ENCODE measurements around the gene PCSK1. TPM values are rescaled to one million over a fixed set of nuclear protein-coding genes. Genes with fewer than 3 reads are reported as not detected.

Gene PCSK1
- total and polyA plus RNA-seq, 2 of the 8 experiments (the other 6 are each of a cell fraction or from before 2014, with no cell fraction given) = 1.3 to 3.2 TPM

GRCh38 chr5:96478983-96479382 is 45.9 kb upstream of the PCSK1 start:
- H3K23me2 ChIP-seq (ENCODE audit: low read depth, low read length) = no peaks in the 10 kb centered on the region; the same call in 1 of the 2 replicates
- POLR2A ChIA-PET (ENCODE audit: partially characterized antibody) = no interaction called here
- no peak overlapping the region for H3K14ac ChIP-seq (ENCODE audit: insufficient read length)
- no peaks in the 10 kb centered on the region for H3K27me3 ChIP-seq (replicated peaks in 1 of 4; ENCODE audit: control insufficient read depth in 3 of 4, extremely low read depth in 1 of 4, insufficient read depth in 3 of 4, low read length in 3 of 4)
- H2BK12ac ChIP-seq (ENCODE audit: low read depth, low read length) = no peak overlapping the region
- no peak overlapping the region for H4K8ac ChIP-seq (ENCODE audit: extremely low read depth, insufficient read depth, low read length)
- H2AFZ ChIP-seq (ENCODE audit: low read length) = no peak overlapping the region
- H3K4me2 ChIP-seq (ENCODE audit: insufficient read depth in 1 of 2, low read depth in 2 of 2, low read length in 2 of 2) = no peak overlapping the region
- H2BK5ac ChIP-seq (ENCODE audit: low read depth, low read length) = no peak overlapping the region
- H4K20me1 ChIP-seq (replicated peaks in 1 of 2; ENCODE audit: control insufficient read depth in 1 of 2, insufficient read depth in 2 of 2, low read length in 2 of 2) = no peaks in the 10 kb centered on the region
- no peak overlapping the region for H4K5ac ChIP-seq (ENCODE audit: insufficient read length, low read depth, low read length)
- H3K9ac ChIP-seq (replicated peaks in 1 of 4; ENCODE audit: extremely low read depth in 1 of 4, low read depth in 3 of 4, low read length in 3 of 4) = no peak overlapping the region
- no peak overlapping the region for H3K56ac ChIP-seq (replicated peaks; ENCODE audit: insufficient read length, low read depth, low read length)
- DNase-seq (ENCODE audit: low read depth in 1 of 2, low spot score in 2 of 2) = no peak
- H3K4ac ChIP-seq (replicated peaks; ENCODE audit: insufficient read length, low read depth, low read length) = no peak overlapping the region
- no peak overlapping the region for H2BK20ac ChIP-seq (ENCODE audit: low read length)
- TF ChIP-seq EGR1 (IDR thresholded peaks at IDR 0.05; ENCODE audit: borderline replicate concordance, low read depth, low read length) (no peak), USF2 (IDR thresholded peaks at IDR 0.05; ENCODE audit: low read length) (no peak), RFX5 (IDR thresholded peaks at IDR 0.05; ENCODE audit: borderline replicate concordance, low read depth, low read length) (no peak), FOSL1 (IDR thresholded peaks at IDR 0.05; ENCODE audit: insufficient read depth, low read depth, low read length) (no peak)
- H3K36me3 ChIP-seq (ENCODE audit: control insufficient read depth in 2 of 4, insufficient read depth in 4 of 4, low read length in 3 of 4) = no peaks in the 10 kb centered on the region
- FAIRE-seq = no peak
- no peaks in the 10 kb centered on the region for H3K79me1 ChIP-seq (ENCODE audit: low read depth, low read length)
- no peak overlapping the region for H3K27ac ChIP-seq (ENCODE audit: low read depth, low read length)
- H3K4me1 ChIP-seq (replicated peaks in 1 of 4; ENCODE audit: control insufficient read depth in 3 of 4, insufficient read depth in 4 of 4, low read length in 3 of 4) = no peaks in the 10 kb centered on the region
- no peak overlapping the region for H2AK5ac ChIP-seq (ENCODE audit: low read depth, low read length)
- no peaks in the 10 kb centered on the region for H3K79me2 ChIP-seq (ENCODE audit: control insufficient read depth in 1 of 2, insufficient read depth in 2 of 2, low read length in 2 of 2)
- no peak overlapping the region for H3K18ac ChIP-seq (ENCODE audit: extremely low read depth, low read length)
- H3K23ac ChIP-seq (ENCODE audit: insufficient read length) = no peak overlapping the region
- no peak overlapping the region for H4K91ac ChIP-seq (replicated peaks; ENCODE audit: insufficient read length, low read length)
- no peaks in the 10 kb centered on the region for H3K9me3 ChIP-seq (ENCODE audit: insufficient read depth in 2 of 2, low read depth in 1 of 2, low read length in 1 of 2)
- no peak overlapping the region for H2BK120ac ChIP-seq (replicated peaks; ENCODE audit: low read depth, low read length)
- no peak overlapping the region for H3K4me3 ChIP-seq (ENCODE audit: extremely low read depth in 1 of 4, insufficient read depth in 2 of 4, low read depth in 3 of 4, low read length in 4 of 4)
- CTCF ChIA-PET (ENCODE audit: partially characterized antibody) = interaction anchor here (1.1 kb wide), 1 partner anchor 115 kb away, joined by 3 read pairs; no protein-coding TSS in a partner anchor
- WGBS, 2 experiments (ENCODE audit: extremely low coverage in 1 of 2, insufficient coverage in 1 of 2, insufficient read length in 1 of 2, insufficient replicate concordance in 2 of 2, low coverage in 1 of 2, low lambda C conversion rate in 2 of 2, missing lambda C conversion rate in 1 of 2) = 74% methylated on average over 1 of the region's 1 CpG; no CpG with 5 or more reads in 1 of the 2 experiments
- no peak overlapping the region for H2BK15ac ChIP-seq (ENCODE audit: low read length)

Measured in H1 (cell line).